SK-MEL-5 (cell line): ENCODE measurements around the gene MLH1. TPM values are rescaled to one million over a fixed set of nuclear protein-coding genes. Genes with fewer than 3 reads are reported as not detected.

Experiments used
- DNase-seq: peaks from one replicate; pipeline ENCODE4 v3.0.0-alpha.2; 2016; ENCODE audit warnings: low read depth, low spot score
- in situ Hi-C: cut with HindIII; loops from 2 replicates; pipeline ENCODE4 v1.10.0; 2016; ENCODE audit warnings: low sequenced_read_pairs, high pct_unique_total_duplicates, low pct_unique_long_range_greater_than_20kb
- total RNA-seq: library from RNA; depleted of rRNA; stranded (reverse); fragments of >200 nt; shearing (Covaris generic); gene quantifications from 2 replicates; pipeline ENCODE4 v1.2.3, GENCODE V29; 2014

MLH1 gene
- total RNA-seq, 1 experiment from 2014 or later = 71.9 TPM

GRCh38 chr3:36969085-36969484, 24.2 kb upstream of the MLH1 start:
- no peak for DNase-seq
- in situ Hi-C loops = no loop called here

GRCh38 chr3:36969540-36970432, 23.5 kb upstream of the MLH1 start:
- DNase-seq = no peak
- in situ Hi-C loops = no loop called here

GRCh38 chr3:36972163-36972562, 21.2 kb upstream of the MLH1 start:
- no peak for DNase-seq
- in situ Hi-C loops = no loop called here

GRCh38 chr3:36973139-36973538, 20.2 kb upstream of the MLH1 start:
- in situ Hi-C loops = no loop called here
- DNase-seq = no peak

GRCh38 chr3:36981006-36981405, 12.3 kb upstream of the MLH1 start:
- in situ Hi-C loops = no loop called here
- no peak for DNase-seq

- in situ Hi-C loops = no loop called here
Observed at GRCh38 chr3:36988356-36988755, 5.0 kb upstream of the MLH1 start.

GRCh38 chr3:36989005-36989404, 4.3 kb upstream of the MLH1 start:
- in situ Hi-C loops = no loop called here
- no peak for DNase-seq

More at GRCh38 chr3:36988356-36988755, 5.0 kb upstream of the MLH1 start:
- no peak for DNase-seq

GRCh38 chr3:36989568-36989967, 3.8 kb upstream of the MLH1 start:
- in situ Hi-C loops = no loop called here
- DNase-seq = no peak

GRCh38 chr3:36991147-36991546, 2.2 kb upstream of the MLH1 start:
- no peak for DNase-seq
- in situ Hi-C loops = no loop called here

- in situ Hi-C loops = no loop called here
- DNase-seq = peak; percentile 44
Observed at GRCh38 chr3:36991923-36992805, 1.2 kb upstream of the MLH1 start.

- in situ Hi-C loops = no loop called here
- no peak for DNase-seq
Observed at GRCh38 chr3:36992806-36993325, 452 bp upstream of the MLH1 start, which contains the start of gene EPM2AIP1. TSS of gene EPM2AIP1 (minus strand) at chr3:36993131. CDS start at chr3:36993077, 54 bp downstream.

GRCh38 chr3:37014620-37015019, 21.3 kb downstream of the MLH1 start:
- in situ Hi-C loops = no loop called here
- DNase-seq = no peak

- in situ Hi-C loops = no loop called here
- DNase-seq = no peak
Observed at GRCh38 chr3:37015642-37016041, 22.3 kb downstream of the MLH1 start.

- in situ Hi-C loops = no loop called here
- DNase-seq = no peak
Observed at GRCh38 chr3:37016903-37017302, 23.6 kb downstream of the MLH1 start.

- in situ Hi-C loops = no loop called here
- no peak for DNase-seq
Observed at GRCh38 chr3:37017683-37018082, 24.4 kb downstream of the MLH1 start.

GRCh38 chr3:37024092-37024491, 30.8 kb downstream of the MLH1 start:
- in situ Hi-C loops = no loop called here
- DNase-seq = peak; percentile 7

- no peak for DNase-seq
- in situ Hi-C loops = no loop called here
Observed at GRCh38 chr3:37024820-37025405, 31.6 kb downstream of the MLH1 start.
